Calu3 (cell line): Measurements from ENCODE around the gene IL17RC. TPM values are rescaled to one million over a fixed set of nuclear protein-coding genes. Genes with fewer than 3 reads are reported as not detected.

Experiments used
- BruUV-seq: library from RNA; stranded (reverse); fragments of 400-500 nt; replicated peaks from 2 replicates; lab custom pipeline; 2021; lab: Mats Ljungman, UMichigan
- CTCF ChIA-PET: fragments of 300-600 bp; sonication (Branson Sonifier 250); formaldehyde crosslinking; loops from one replicate; lab custom pipeline; 2022; ENCODE audit warnings: antibody characterized with exemption; lab: Charles Lee
- DNase-seq: peaks from one replicate; pipeline ENCODE4 v3.0.0; 2022
- H3K27ac Mint-ChIP-seq: one replicate; pipeline ENCODE4 v1.8.0; 2022; ENCODE audit warnings: mixed read lengths; ENCODE audit not compliant: unreplicated experiment
- H3K27me3 Mint-ChIP-seq: one replicate; pipeline ENCODE4 v1.8.0; 2022; ENCODE audit warnings: mixed read lengths; ENCODE audit not compliant: unreplicated experiment
- H3K36me3 Mint-ChIP-seq: one replicate; pipeline ENCODE4 v1.8.0; 2022; ENCODE audit warnings: mild to moderate bottlenecking, moderate library complexity, mixed read lengths; ENCODE audit not compliant: insufficient read depth, unreplicated experiment
- H3K4me1 Mint-ChIP-seq: one replicate; pipeline ENCODE4 v1.8.0; 2022; ENCODE audit warnings: mild to moderate bottlenecking, low read depth, mixed read lengths; ENCODE audit not compliant: unreplicated experiment
- H3K4me3 Mint-ChIP-seq: one replicate; pipeline ENCODE4 v1.8.0; 2022; ENCODE audit warnings: mild to moderate bottlenecking, low read depth, moderate library complexity, mixed read lengths; ENCODE audit not compliant: unreplicated experiment
- H3K9me3 Mint-ChIP-seq: one replicate; pipeline ENCODE4 v1.8.0; 2022; ENCODE audit warnings: low read depth, mixed read lengths; ENCODE audit not compliant: unreplicated experiment
- intact Hi-C: fragments of 100-400 bp; cut with micrococcal nuclease; formaldehyde crosslinking; loops from one replicate; pipeline ENCODE4 v1.10.0; 2022; ENCODE audit not compliant: unreplicated experiment
- total RNA-seq: library from RNA; stranded (reverse); gene quantifications from 2 replicates; pipeline ENCODE4 v1.2.3, GENCODE V29; 2022
- TF ChIP-seq, protein P1 (sequence below): fragments of 200-600 bp; IDR thresholded peaks from one replicate; pipeline ENCODE4 v1.8.0; 2022; ENCODE audit warnings: antibody characterized with exemption; ENCODE audit not compliant: unreplicated experiment

The IL17RC gene
- total RNA-seq, 1 experiment from 2014 or later = 19.1 TPM

DNA sequence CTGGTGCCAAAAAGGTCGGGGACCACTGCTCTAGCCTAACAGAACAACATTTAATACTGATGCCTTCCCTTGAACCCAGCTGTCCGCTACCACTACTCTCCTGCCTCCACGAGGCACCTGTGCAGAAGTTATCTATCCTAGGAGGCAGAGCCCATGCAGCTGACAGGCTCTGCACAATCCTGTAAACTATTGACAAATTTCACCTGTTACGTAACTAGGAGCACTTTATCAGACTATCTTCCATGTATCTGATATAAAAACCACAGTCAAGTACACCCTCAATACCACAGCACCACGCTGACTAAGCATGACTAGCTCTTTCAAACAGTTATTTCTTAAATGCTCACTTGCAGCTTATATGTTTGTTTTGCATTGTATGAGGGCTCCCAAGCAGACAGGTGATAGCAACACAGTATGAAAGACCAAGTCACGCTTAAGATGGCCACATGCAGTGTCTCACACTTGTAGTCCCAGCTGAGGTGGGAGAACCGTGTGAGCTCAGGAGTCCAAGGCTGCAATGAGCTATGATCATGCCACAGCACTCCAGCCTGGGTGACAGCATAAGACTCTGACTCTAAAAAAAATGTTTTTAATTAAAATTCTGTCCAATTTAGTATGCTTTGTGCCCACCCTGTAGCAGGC lies 4.5 kb upstream of the IL17RC start:
- BruUV-seq = no TSS peak
- Mint-ChIP-seq H3K4me3 (no peak overlapping the region), H3K9me3 (no peaks in the 10 kb centered on the region), H3K36me3 (peaks cover 29% of the 10 kb centered on the region), H3K27ac (no peak overlapping the region), H3K27me3 (no peaks in the 10 kb centered on the region), H3K4me1 (peaks cover 14% of the 10 kb centered on the region)
- no peak for DNase-seq
- CTCF ChIA-PET = interaction anchor here (0.5 to 1.5 kb wide), 4 partner anchors 10 to 350 kb away, joined by 3 read pairs; partner anchors contain the start of gene IL17RE
- intact Hi-C loops = no loop called here
- TF ChIP-seq, protein P1, sequence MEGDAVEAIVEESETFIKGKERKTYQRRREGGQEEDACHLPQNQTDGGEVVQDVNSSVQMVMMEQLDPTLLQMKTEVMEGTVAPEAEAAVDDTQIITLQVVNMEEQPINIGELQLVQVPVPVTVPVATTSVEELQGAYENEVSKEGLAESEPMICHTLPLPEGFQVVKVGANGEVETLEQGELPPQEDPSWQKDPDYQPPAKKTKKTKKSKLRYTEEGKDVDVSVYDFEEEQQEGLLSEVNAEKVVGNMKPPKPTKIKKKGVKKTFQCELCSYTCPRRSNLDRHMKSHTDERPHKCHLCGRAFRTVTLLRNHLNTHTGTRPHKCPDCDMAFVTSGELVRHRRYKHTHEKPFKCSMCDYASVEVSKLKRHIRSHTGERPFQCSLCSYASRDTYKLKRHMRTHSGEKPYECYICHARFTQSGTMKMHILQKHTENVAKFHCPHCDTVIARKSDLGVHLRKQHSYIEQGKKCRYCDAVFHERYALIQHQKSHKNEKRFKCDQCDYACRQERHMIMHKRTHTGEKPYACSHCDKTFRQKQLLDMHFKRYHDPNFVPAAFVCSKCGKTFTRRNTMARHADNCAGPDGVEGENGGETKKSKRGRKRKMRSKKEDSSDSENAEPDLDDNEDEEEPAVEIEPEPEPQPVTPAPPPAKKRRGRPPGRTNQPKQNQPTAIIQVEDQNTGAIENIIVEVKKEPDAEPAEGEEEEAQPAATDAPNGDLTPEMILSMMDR = no peak

DNA sequence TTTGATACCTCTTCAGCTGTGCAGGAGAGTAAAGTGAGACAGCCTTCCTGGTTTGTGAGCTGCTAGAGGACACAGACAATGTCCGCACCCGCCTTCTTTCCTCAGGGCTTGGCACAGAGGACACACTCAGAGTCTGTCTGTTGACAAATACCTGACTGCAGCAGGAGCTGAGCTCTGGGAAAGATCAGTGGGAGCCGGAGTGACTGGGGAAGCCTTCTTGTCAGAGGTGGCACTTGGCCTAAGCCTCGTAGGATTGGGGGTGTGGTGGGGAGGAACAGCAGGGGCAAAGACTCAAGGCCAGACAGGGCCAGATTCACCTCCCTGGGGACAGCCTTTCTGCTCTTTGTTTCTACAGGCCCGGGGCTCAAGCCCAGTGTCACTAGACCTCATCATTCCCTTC lies 3.3 kb upstream of the IL17RC start:
- Mint-ChIP-seq H3K9me3 (no peaks in the 10 kb centered on the region), H3K27me3 (no peaks in the 10 kb centered on the region), H3K36me3 (peaks cover 31% of the 10 kb centered on the region), H3K4me1 (peaks cover 18% of the 10 kb centered on the region), H3K4me3 (no peak overlapping the region), H3K27ac (no peak overlapping the region)
- BruUV-seq = no TSS peak
- no peak for DNase-seq
- intact Hi-C loops = no loop called here
- CTCF ChIA-PET = no interaction called here
- TF ChIP-seq, protein P1 = no peak

DNA sequence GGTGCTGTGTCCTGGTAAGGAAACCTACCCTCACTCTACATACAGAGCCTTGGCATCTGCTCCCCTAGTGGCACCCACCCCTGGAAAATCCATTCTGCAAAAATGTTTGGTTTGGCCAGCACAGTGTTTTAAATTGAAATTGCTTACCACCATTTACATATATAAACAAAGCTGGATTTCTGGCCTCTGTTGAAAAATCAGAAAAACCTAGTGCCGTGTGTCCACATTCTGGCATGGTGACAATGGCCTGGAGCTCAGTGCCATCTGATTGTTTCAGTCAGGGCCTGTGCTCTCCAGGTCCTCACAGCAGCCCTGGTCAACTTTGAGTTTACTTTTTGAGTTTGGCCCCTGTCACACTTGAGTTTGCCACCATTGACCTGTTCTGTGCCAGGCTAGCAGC lies 2.9 kb upstream of the IL17RC start:
- Mint-ChIP-seq H3K4me3 (no peak overlapping the region), H3K27me3 (no peaks in the 10 kb centered on the region), H3K4me1 (peaks cover 18% of the 10 kb centered on the region), H3K36me3 (peaks cover 31% of the 10 kb centered on the region), H3K27ac (no peak overlapping the region), H3K9me3 (no peaks in the 10 kb centered on the region)
- intact Hi-C loops = no loop called here
- BruUV-seq = no TSS peak
- TF ChIP-seq, protein P1 = no peak
- no peak for DNase-seq
- CTCF ChIA-PET = no interaction called here

DNA sequence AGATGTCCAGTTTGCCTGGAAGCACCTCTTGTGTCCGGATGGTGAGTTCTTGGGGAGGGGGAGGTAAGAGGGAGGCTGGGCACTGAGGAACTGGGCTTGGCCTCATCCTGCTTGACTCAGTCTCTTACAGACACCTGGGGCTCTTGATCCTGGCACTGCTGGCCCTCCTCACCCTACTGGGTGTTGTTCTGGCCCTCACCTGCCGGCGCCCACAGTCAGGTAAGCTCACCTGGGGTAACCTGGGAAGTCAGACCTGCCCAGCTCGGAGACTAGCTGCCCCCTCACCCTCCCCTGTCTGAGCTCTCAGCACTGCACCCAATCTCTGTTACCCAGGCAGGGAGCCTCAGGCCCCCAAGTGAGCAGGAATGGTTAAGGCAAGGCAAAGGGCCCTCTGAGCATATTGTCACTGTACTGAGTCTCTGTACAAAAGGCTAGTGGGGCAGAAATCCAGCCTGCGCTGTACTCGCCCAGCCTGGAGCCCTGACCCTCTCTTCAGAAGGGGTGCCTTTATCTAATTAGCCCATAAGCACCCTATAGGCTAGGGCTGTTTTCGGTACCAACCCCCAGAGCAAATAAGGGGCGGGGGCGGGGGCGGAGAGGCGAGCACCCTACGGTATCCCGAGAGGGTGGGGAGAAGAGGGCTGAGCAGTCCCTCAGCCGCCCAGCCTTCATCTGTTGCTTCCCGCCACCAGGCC lies 2.2 kb upstream of the IL17RC start:
- BruUV-seq = no TSS peak
- CTCF ChIA-PET = no interaction called here
- intact Hi-C loops = no loop called here

More for the DNA sequence above, 2.2 kb upstream of the IL17RC start:
- Mint-ChIP-seq H3K27ac (no peak overlapping the region), H3K36me3 (peaks cover 29% of the 10 kb centered on the region), H3K27me3 (no peaks in the 10 kb centered on the region), H3K9me3 (no peaks in the 10 kb centered on the region), H3K4me3 (no peak overlapping the region), H3K4me1 (peaks cover 12% of the 10 kb centered on the region)
- DNase-seq = no peak
- TF ChIP-seq, protein P1 = no peak
